Measurements from ENCODE around the gene FSTL4. TPM values are rescaled to one million over a fixed set of nuclear protein-coding genes. Genes with fewer than 3 reads are reported as not detected.

Gene FSTL4
- total and polyA plus RNA-seq, 2 experiments from 2014 or later: 1.4 to 2.8 TPM

- no peak for TF ChIP-seq ZNF462 (CRISPR knock-in tag; IDR thresholded peaks at IDR 0.05)
Observed at GRCh38 chr5:133519191-133519590, 93.2 kb downstream of the FSTL4 start (continued).

- no peaks in the 10 kb centered on the region for H3K4me1 ChIP-seq (ENCODE audit: insufficient read depth)
- no peaks in the 10 kb centered on the region for H3K36me3 Mint-ChIP-seq (ENCODE audit: low read depth)
- no peaks in the 10 kb centered on the region for H3K9me3 Mint-ChIP-seq
- H4K20me1 ChIP-seq (replicated peaks; ENCODE audit: insufficient read depth): no peaks in the 10 kb centered on the region
- H3K27me3 ChIP-seq (ENCODE audit: insufficient read depth): no peaks in the 10 kb centered on the region
- H3K9me2 ChIP-seq (ENCODE audit: insufficient read depth): no peaks in the 10 kb centered on the region
- DNase-seq (ENCODE audit: low spot score) (no peak), ATAC-seq (no peak)
- no peaks in the 10 kb centered on the region for H3K27me3 Mint-ChIP-seq (ENCODE audit: insufficient read depth, low read depth, poor library complexity)
- no peak overlapping the region for H3K27ac Mint-ChIP-seq
- no peak overlapping the region for H2AFZ ChIP-seq
- no peaks in the 10 kb centered on the region for H3F3A ChIP-seq (replicated peaks; ENCODE audit: low read depth)
- no peak overlapping the region for H3K4me3 ChIP-seq
- no peak for TF ChIP-seq EZH2phosphoT487 (IDR thresholded peaks at IDR 0.05; ENCODE audit: unreplicated experiment)
- no peak for TF ChIP-seq JUNB (IDR thresholded peaks at IDR 0.05; ENCODE audit: unreplicated experiment)
- TF ChIP-seq EZH2 (IDR thresholded peaks at IDR 0.05; ENCODE audit: low read depth, unreplicated experiment): no peak
- no peak for TF ChIP-seq POLR2AphosphoS5 (IDR thresholded peaks at IDR 0.05; ENCODE audit: low read depth)
- no peak for TF ChIP-seq ZNF462 (CRISPR knock-in tag; IDR thresholded peaks at IDR 0.05)
- TF ChIP-seq ZNF331 (CRISPR knock-in tag; IDR thresholded peaks at IDR 0.05; ENCODE audit: low read depth): no peak
- no peak for TF ChIP-seq STAT1 (IDR thresholded peaks at IDR 0.05; ENCODE audit: unreplicated experiment)
- H3K4me2 ChIP-seq: no peak overlapping the region
- no peaks in the 10 kb centered on the region for H3K36me3 ChIP-seq (ENCODE audit: insufficient read depth)
- no peaks in the 10 kb centered on the region for H3K79me2 ChIP-seq (replicated peaks; ENCODE audit: insufficient read depth)
- H3K4me1 Mint-ChIP-seq: no peaks in the 10 kb centered on the region; the same call in 2 of the 3 replicates
- H3K27ac ChIP-seq (ENCODE audit: low read depth): no peak overlapping the region
- no peak overlapping the region for H3K4me3 Mint-ChIP-seq
Observed at GRCh38 chr5:133514456-133514855, 97.9 kb downstream of the FSTL4 start.
